Fibroblast of lung (primary cell): ENCODE data around the gene FERMT1.

Experiments
- EZH2 ChIP-seq: IDR thresholded peaks from 2 replicates; pipeline ENCODE4 v1.5.1; 2012; ENCODE audit warnings: low read length, control low read depth, mild to moderate bottlenecking; ENCODE audit errors: missing control alignments
- TF ChIP-seq, protein P1 (sequence below), 2 donors: IDR thresholded peaks in 1 of 2; conservative IDR thresholded peaks in 1 of 2; 1 replicate in 1 of 2; 2 replicates in 1 of 2; pipeline ENCODE4 v1.5.1; 2011 to 2012; ENCODE audit warnings: low read length in 2 of 2, control low read depth in 1 of 2, inconsistent platforms in 1 of 2, low read depth in 1 of 2, mild to moderate bottlenecking in 1 of 2

- TF ChIP-seq, protein P1, sequence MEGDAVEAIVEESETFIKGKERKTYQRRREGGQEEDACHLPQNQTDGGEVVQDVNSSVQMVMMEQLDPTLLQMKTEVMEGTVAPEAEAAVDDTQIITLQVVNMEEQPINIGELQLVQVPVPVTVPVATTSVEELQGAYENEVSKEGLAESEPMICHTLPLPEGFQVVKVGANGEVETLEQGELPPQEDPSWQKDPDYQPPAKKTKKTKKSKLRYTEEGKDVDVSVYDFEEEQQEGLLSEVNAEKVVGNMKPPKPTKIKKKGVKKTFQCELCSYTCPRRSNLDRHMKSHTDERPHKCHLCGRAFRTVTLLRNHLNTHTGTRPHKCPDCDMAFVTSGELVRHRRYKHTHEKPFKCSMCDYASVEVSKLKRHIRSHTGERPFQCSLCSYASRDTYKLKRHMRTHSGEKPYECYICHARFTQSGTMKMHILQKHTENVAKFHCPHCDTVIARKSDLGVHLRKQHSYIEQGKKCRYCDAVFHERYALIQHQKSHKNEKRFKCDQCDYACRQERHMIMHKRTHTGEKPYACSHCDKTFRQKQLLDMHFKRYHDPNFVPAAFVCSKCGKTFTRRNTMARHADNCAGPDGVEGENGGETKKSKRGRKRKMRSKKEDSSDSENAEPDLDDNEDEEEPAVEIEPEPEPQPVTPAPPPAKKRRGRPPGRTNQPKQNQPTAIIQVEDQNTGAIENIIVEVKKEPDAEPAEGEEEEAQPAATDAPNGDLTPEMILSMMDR (conservative IDR thresholded peaks at IDR 0.05 in 1 of 2, IDR thresholded peaks at IDR 0.05 in 1 of 2; ENCODE audit: low read depth in 1 of 2, low read length in 2 of 2), result no peak
- no peak for TF ChIP-seq EZH2
Observed at GRCh38 chr20:6040540-6040939, 82.3 kb downstream of the FERMT1 start.
